HL-60 (cell line): ENCODE results near the gene ADAMTS12.

Source experiments
- DNase-seq, 2 experiments: peaks; one replicate each; pipeline ENCODE4 v3.0.0-alpha.2; 2010 to 2020; ENCODE audit warnings: low read depth in 1 of 2, low spot score in 1 of 2
- H3K27ac ChIP-seq: fragments of 250-450 bp; sonication (Bioruptor Pico); replicated peaks from 2 replicates; pipeline ENCODE4 v1.5.1; 2020; ENCODE audit warnings: mild to moderate bottlenecking, moderate library complexity
- H3K27me3 ChIP-seq: fragments of 250-450 bp; sonication (Bioruptor Pico); 2 replicates; pipeline ENCODE4 v1.5.1; 2021; ENCODE audit warnings: mild to moderate bottlenecking, moderate library complexity; ENCODE audit not compliant: insufficient read depth, poor library complexity, severe bottlenecking
- H3K4me3 ChIP-seq: replicated peaks from 2 replicates; pipeline ENCODE4 v1.5.1; 2011; ENCODE audit warnings: mild to moderate bottlenecking, control low read depth, low read length; ENCODE audit not compliant: insufficient read depth
- CTCF ChIP-seq: IDR thresholded peaks from one replicate; pipeline ENCODE4 v1.5.1; 2011; ENCODE audit warnings: low read length, control low read depth, inconsistent platforms; ENCODE audit not compliant: insufficient read depth
- GABPA ChIP-seq: IDR thresholded peaks from 2 replicates; pipeline ENCODE4 v1.6.1; 2012; ENCODE audit warnings: low read depth
- POLR2AphosphoS5 ChIP-seq: IDR thresholded peaks from 2 replicates; pipeline ENCODE4 v1.6.1; 2012; ENCODE audit warnings: low read depth
- REST ChIP-seq: IDR thresholded peaks from 2 replicates; pipeline ENCODE4 v1.6.1; 2012; ENCODE audit warnings: low read depth; ENCODE audit not compliant: insufficient replicate concordance
- SPI1 ChIP-seq: IDR thresholded peaks from 2 replicates; pipeline ENCODE4 v1.6.1; 2012; ENCODE audit warnings: low read depth, mild to moderate bottlenecking, borderline replicate concordance

Gene ADAMTS12

GRCh38 chr5:33843579-33843978 is 48.2 kb downstream of the ADAMTS12 start:
- no peak overlapping the region for H3K4me3 ChIP-seq
- H3K27ac ChIP-seq, result no peak overlapping the region
- no peak for DNase-seq
- TF ChIP-seq CTCF, result no peak
- TF ChIP-seq SPI1, result no peak
- TF ChIP-seq REST, result no peak
- H3K27me3 ChIP-seq, result no peaks in the 10 kb centered on the region

- Histone ChIP-seq H3K27ac (no peak overlapping the region), H3K27me3 (no peaks in the 10 kb centered on the region)
Measured at GRCh38 chr5:33842456-33842855, 49.3 kb downstream of the ADAMTS12 start.

GRCh38 chr5:33841891-33842290 is 49.9 kb downstream of the ADAMTS12 start:
- TF ChIP-seq GABPA (no peak), POLR2AphosphoS5 (no peak)
- no peak for DNase-seq
- Histone ChIP-seq H3K4me3 (no peak overlapping the region), H3K27ac (no peak overlapping the region), H3K27me3 (no peaks in the 10 kb centered on the region)

More at GRCh38 chr5:33842456-33842855, 49.3 kb downstream of the ADAMTS12 start:
- TF ChIP-seq SPI1 (no peak), CTCF (no peak), POLR2AphosphoS5 (no peak), GABPA (no peak), REST (no peak)
- no peak for DNase-seq
- H3K4me3 ChIP-seq, result no peak overlapping the region

GRCh38 chr5:33840927-33841547 is 50.8 kb downstream of the ADAMTS12 start:
- no peaks in the 10 kb centered on the region for H3K27me3 ChIP-seq
- no peak overlapping the region for H3K27ac ChIP-seq
- no peak for DNase-seq

More at GRCh38 chr5:33840927-33841547, 50.8 kb downstream of the ADAMTS12 start:
- H3K4me3 ChIP-seq, result no peak overlapping the region
- TF ChIP-seq GABPA (no peak), REST (no peak), CTCF (no peak), POLR2AphosphoS5 (no peak), SPI1 (no peak)
